GM08714 (cell line): ENCODE measurements around the gene RYR2.
"Not testable (repeated sequence)": the region's sequence is repeated elsewhere in the genome, so short reads cannot be mapped to it uniquely, and the experiment has no call there.

ENCODE experiments used
- H3K4me3 ChIP-seq: fragments of 200-500 bp; sonication (Bioruptor generic); 2 replicates; pipeline ENCODE4 v1.5.1; 2014; ENCODE audit warnings: mild to moderate bottlenecking, low read length, inconsistent platforms
- ZNF274 ChIP-seq: IDR thresholded peaks from 2 replicates; pipeline ENCODE4 v1.6.1; 2012; ENCODE audit warnings: mild to moderate bottlenecking, low read depth, low read length

RYR2 gene

DNA sequence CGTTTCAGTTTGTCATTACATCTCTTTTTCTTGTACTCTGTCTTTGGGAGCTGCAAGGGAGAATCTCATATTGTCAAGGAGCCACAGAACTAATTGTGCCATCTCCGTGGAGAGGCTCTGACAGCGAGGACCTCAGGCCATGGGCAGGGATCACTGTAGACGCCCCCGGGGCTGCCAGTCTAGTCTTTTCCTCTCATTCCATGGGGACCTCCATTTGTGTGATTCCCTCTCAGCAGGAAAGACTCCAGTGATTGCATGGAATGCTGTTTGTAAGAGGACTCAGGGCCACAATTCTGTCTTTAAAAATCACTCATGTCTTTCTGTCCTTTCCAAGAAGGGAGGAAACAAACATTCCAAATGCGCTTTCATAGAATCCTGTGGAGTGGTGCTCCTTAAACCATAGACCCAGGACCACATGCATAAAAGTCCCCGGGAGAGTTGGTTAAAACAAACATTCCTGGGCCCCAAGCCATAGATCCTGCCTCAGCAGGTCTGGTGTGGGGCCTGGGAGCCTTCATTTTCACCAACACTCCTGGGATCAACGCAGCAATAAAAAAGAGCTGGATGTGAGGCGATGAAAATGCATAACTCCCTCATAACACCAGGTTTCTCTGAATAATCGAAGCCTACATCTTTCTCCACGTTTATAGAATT, 744.2 kb downstream of the RYR2 start:
- no peak for TF ChIP-seq ZNF274
- no peak overlapping the region for H3K4me3 ChIP-seq

DNA sequence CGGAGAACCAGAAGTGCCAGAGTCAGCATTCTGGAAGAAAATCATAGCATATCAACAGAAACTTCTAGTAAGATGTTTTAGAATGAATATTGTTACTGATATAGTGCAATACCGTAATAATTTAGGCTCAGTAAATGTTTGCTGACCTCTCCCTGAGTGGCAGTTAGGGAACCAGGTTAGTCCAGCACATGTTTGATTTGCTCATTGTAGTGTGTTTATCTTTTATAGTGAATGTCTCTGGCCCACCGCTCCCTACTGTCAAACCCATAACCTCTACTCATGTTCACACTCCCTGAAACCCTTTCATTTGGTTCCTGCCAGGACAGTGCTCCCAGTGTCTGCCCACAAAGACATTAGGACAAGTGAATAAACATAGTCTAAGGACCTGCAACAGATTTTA, 746.1 kb downstream of the RYR2 start:
- no peak for TF ChIP-seq ZNF274
- no peak overlapping the region for H3K4me3 ChIP-seq

GRCh38 chr1:237789619-237790018, 747.6 kb downstream of the RYR2 start:
- TF ChIP-seq ZNF274: no peak
- no peak overlapping the region for H3K4me3 ChIP-seq

GRCh38 chr1:237791592-237791991, 749.6 kb downstream of the RYR2 start:
- no peak for TF ChIP-seq ZNF274
- no peak overlapping the region for H3K4me3 ChIP-seq

DNA sequence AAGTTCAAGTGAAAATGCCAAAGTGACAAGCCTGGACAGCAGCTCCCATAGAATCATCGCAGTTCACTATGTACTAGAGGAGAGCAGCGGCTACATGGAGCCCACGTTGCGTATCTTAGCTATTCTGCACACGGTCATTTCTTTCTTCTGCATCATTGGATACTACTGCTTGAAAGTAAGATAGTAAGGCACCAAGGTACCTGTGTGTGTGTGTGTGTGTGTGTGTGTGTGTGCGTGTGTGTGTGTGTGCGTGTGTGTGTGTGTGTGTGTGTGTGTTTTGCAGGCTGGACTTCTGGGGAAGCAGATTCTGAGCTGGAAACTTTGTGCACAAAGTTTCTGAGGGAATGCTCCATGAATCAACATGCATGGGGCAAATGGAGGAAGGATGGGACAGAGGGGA, 750.2 kb downstream of the RYR2 start:
- TF ChIP-seq ZNF274: no peak
- no peak overlapping the region for H3K4me3 ChIP-seq

GRCh38 chr1:237792726-237793125, 750.7 kb downstream of the RYR2 start:
- no peak for TF ChIP-seq ZNF274
- no peak overlapping the region for H3K4me3 ChIP-seq

GRCh38 chr1:237794071-237794470, 752.1 kb downstream of the RYR2 start:
- no peak for TF ChIP-seq ZNF274
- no peak overlapping the region for H3K4me3 ChIP-seq

DNA sequence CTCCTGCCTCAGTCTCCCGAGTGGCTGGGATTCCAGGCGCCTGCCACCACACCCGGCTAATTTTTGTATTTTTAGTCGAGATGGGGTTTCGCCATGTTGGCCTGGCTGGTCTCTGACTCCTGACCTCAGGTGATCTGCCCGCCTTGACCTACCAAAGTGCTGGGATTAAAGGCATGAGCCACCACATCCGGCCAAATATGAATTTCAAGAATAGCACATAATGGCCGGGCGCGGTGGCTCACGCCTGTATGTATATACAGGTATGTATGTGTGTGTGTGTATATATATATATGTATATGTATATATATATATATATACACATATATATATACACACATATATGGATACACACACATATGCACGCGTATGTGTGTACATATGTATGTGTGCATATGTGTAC, 753.6 kb downstream of the RYR2 start:
- no peak overlapping the region for H3K4me3 ChIP-seq

GRCh38 chr1:237799762-237800474, 757.9 kb downstream of the RYR2 start:
- H3K4me3 ChIP-seq: no peak overlapping the region
- TF ChIP-seq ZNF274: no peak

More for the DNA sequence above, 753.6 kb downstream of the RYR2 start:
- no peak for TF ChIP-seq ZNF274

GRCh38 chr1:237804516-237804915, 762.5 kb downstream of the RYR2 start:
- TF ChIP-seq ZNF274: no peak
- H3K4me3 ChIP-seq: no peak overlapping the region

- H3K4me3 ChIP-seq: no peak overlapping the region
- no peak for TF ChIP-seq ZNF274
Observed at GRCh38 chr1:237809099-237809498, 767.1 kb downstream of the RYR2 start.

GRCh38 chr1:237811633-237812032, 769.6 kb downstream of the RYR2 start:
- no peak overlapping the region for H3K4me3 ChIP-seq
- no peak for TF ChIP-seq ZNF274

DNA sequence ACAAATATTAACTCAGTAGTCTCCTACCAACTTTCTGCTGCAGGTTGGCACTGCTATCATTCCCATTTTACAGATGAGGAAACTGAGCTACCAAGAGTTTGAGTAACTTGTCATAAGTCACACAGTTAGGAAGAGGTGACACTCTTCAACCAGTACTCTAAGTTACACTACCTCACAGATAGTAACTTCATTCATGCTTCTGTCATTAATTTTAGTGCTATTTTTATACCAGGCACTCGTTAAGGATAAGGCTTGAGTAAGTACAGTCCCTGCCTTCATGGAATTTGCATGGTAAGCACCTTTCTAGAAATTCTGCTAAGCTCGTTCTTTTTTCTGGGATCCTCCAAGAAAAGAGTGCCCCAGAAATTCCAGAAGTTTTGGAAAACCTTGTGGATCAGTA, 770.1 kb downstream of the RYR2 start:
- H3K4me3 ChIP-seq: no peak overlapping the region
- TF ChIP-seq ZNF274: no peak

DNA sequence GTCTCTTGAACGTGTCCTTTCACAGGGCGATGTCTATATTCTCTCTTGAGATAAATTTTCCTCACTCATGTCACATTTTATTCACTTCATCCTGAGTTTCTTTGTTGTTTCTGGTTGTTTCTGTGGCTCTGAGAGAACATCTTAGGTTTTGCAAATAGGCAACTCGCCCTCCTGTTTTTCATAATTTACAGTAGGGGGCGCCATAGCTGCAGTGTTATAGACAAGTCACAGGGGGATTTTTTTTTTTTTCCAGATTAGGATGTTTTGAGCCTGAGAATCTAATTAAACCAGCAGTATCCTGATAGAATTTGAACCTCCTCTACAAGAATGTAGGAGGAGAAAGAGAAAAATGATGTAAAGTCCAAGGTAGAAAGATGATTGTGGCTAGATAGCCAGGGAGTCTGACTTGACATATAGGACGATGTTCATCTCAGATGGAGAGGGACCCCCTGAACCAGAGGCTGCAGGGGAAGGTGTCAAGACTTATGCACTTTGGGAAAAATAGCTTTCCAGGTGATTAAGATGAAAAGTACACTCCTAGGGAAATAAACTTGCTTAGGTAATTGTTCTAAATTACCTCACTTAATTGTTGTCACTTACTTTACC, 772.4 kb downstream of the RYR2 start:
- H3K4me3 ChIP-seq: no peak overlapping the region
- TF ChIP-seq ZNF274: no peak

DNA sequence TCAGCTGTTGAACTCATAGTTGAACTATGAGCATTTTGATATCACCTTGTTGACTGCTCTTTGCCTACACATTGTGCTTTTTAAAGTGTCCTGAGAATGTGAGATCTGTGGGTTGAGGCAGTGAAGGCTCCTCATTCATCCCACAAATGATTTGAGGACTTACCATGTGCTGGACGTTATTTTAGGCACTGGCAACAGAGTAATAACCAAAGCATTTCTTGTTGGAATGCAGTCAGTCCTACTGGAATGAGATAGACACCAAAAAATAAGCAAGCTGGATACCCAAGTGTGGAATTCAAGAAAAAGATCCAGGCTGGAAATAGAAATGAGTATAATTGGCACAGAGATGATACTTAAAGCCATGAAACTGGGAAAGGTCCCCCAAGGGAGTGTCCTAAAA, 775.3 kb downstream of the RYR2 start:
- H3K4me3 ChIP-seq: no peak overlapping the region
- TF ChIP-seq ZNF274: no peak

DNA sequence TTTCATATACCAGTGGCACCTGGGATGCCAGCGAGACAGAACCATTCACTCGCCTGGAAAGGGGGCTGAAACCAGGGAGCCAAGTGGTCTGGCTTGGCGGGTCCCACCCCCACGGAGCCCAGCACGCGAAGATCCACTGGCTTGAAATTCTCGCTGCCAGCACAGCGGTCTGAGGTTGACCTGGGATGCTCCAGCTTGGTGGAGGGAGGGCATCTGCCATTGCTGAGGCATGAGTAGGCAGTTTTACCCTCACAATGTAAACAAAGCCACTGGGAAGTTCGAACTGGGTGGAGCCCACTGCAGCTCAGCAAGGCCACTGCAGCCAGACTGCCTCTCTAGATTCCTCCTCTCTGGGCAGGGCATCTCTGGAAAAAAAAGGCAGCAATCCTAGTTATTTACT, 778.6 kb downstream of the RYR2 start:
- not testable (repeated sequence) for H3K4me3 ChIP-seq
